Naive thymus-derived CD4-positive, alpha-beta T cell (primary cell): ENCODE data around the gene SLC37A1. TPM values are rescaled to one million over a fixed set of nuclear protein-coding genes. Genes with fewer than 3 reads are reported as not detected.

Source experiments
- ATAC-seq: fragments of 150-1000 bp; cut with Tn5 transposase; 2 replicates; pipeline ENCODE4 v1.10.0; 2021; ENCODE audit warnings: mild to moderate bottlenecking, moderate library complexity
- CTCF ChIA-PET: fragments of 350-600 bp; sonication (Branson Sonifier 250); formaldehyde crosslinking; loops from one replicate; lab custom pipeline; 2021; ENCODE audit warnings: antibody characterized with exemption; lab: Charles Lee
- POLR2A ChIA-PET: fragments of 350-600 bp; sonication (Branson Sonifier 250); formaldehyde crosslinking; loops from one replicate; lab custom pipeline; 2021; ENCODE audit warnings: antibody characterized with exemption, inconsistent platforms; lab: Charles Lee
- DNase-seq, 9 donors: peaks; one replicate each; pipeline versions ENCODE4 v3.0.0 to v3.0.0-alpha.2; 2020 to 2022; ENCODE audit warnings: mixed read lengths in 1 of 9
- H3K27ac ChIP-seq: one replicate; pipeline ENCODE4 v1.7.0; 2013; ENCODE audit warnings: mild to moderate bottlenecking, low read depth, low read length, moderate library complexity
- H3K27me3 ChIP-seq, 2 donors: one replicate each; pipeline ENCODE4 v1.7.0; 2013; ENCODE audit warnings: low read length in 2 of 2, mild to moderate bottlenecking in 2 of 2, moderate library complexity in 2 of 2; ENCODE audit not compliant: control insufficient read depth in 2 of 2, insufficient read depth in 2 of 2
- H3K36me3 ChIP-seq, 3 experiments: 1 replicate in 2 of 3; 2 replicates in 1 of 3; pipeline ENCODE4 v1.7.0; 2013; ENCODE audit warnings: low read length in 3 of 3, mild to moderate bottlenecking in 3 of 3, moderate library complexity in 1 of 3; ENCODE audit not compliant: insufficient read depth in 3 of 3, control insufficient read depth in 2 of 3
- H3K4me1 ChIP-seq, 2 donors: one replicate each; pipeline ENCODE4 v1.7.0; 2013; ENCODE audit warnings: low read length in 2 of 2, mild to moderate bottlenecking in 2 of 2, moderate library complexity in 1 of 2; ENCODE audit not compliant: control insufficient read depth in 2 of 2, insufficient read depth in 2 of 2
- H3K4me3 ChIP-seq: 2 replicates; pipeline ENCODE4 v1.7.0; 2013; ENCODE audit warnings: mild to moderate bottlenecking, low read length
- H3K9me3 ChIP-seq, 3 experiments: 1 replicate in 2 of 3; 2 replicates in 1 of 3; pipeline ENCODE4 v1.7.0; 2013; ENCODE audit warnings: low read length in 3 of 3; ENCODE audit not compliant: control insufficient read depth in 2 of 3
- H3K27ac Mint-ChIP-seq, 9 donors: one replicate each; pipeline ENCODE4 v1.8.0; 2020 to 2022; ENCODE audit warnings: mixed read lengths in 9 of 9, mild to moderate bottlenecking in 8 of 9, moderate library complexity in 5 of 9, inconsistent platforms in 2 of 9
- H3K27me3 Mint-ChIP-seq, 5 donors: one replicate each; pipeline ENCODE4 v1.8.0; 2021 to 2022; ENCODE audit warnings: mixed read lengths in 5 of 5, mild to moderate bottlenecking in 1 of 5
- H3K36me3 Mint-ChIP-seq, 5 donors: one replicate each; pipeline ENCODE4 v1.8.0; 2020 to 2022; ENCODE audit warnings: mixed read lengths in 5 of 5, mild to moderate bottlenecking in 3 of 5, inconsistent platforms in 1 of 5
- H3K4me1 Mint-ChIP-seq, 7 donors: one replicate each; pipeline ENCODE4 v1.8.0; 2020 to 2022; ENCODE audit warnings: mixed read lengths in 7 of 7, mild to moderate bottlenecking in 3 of 7, inconsistent platforms in 1 of 7
- H3K4me3 Mint-ChIP-seq, 10 donors: one replicate each; pipeline ENCODE4 v1.8.0; 2020 to 2022; ENCODE audit warnings: mild to moderate bottlenecking in 10 of 10, mixed read lengths in 10 of 10, moderate library complexity in 6 of 10, inconsistent platforms in 2 of 10
- H3K9me3 Mint-ChIP-seq, 11 donors: one replicate each; pipeline ENCODE4 v1.8.0; 2020 to 2022; ENCODE audit warnings: mixed read lengths in 11 of 11, mild to moderate bottlenecking in 4 of 11, inconsistent platforms in 1 of 11, moderate library complexity in 1 of 11
- intact Hi-C, 2 donors: fragments of 100-400 bp; cut with micrococcal nuclease; formaldehyde crosslinking; loops; one replicate each; pipeline ENCODE4 v1.15.1; 2023
- polyA plus RNA-seq, 2 donors: library from polyadenylated mRNA; unstranded; fragments of 300-500 nt; fragmentation: Illumina TruSeq; gene quantifications; one replicate each; pipeline ENCODE4 v1.2.3, GENCODE V29; 2021
- total RNA-seq, 6 experiments: library from RNA in 5 of 6; stranded (reverse) in 5 of 6; gene quantifications; 1 replicate in 5 of 6; 2 replicates in 1 of 6; pipeline ENCODE4 v1.2.3 and lab custom pipeline; 2021 to 2026

Gene SLC37A1
- total and polyA plus RNA-seq, 7 experiments from 2014 or later, result 4.4 to 23.2 (median 15.8) TPM

DNA sequence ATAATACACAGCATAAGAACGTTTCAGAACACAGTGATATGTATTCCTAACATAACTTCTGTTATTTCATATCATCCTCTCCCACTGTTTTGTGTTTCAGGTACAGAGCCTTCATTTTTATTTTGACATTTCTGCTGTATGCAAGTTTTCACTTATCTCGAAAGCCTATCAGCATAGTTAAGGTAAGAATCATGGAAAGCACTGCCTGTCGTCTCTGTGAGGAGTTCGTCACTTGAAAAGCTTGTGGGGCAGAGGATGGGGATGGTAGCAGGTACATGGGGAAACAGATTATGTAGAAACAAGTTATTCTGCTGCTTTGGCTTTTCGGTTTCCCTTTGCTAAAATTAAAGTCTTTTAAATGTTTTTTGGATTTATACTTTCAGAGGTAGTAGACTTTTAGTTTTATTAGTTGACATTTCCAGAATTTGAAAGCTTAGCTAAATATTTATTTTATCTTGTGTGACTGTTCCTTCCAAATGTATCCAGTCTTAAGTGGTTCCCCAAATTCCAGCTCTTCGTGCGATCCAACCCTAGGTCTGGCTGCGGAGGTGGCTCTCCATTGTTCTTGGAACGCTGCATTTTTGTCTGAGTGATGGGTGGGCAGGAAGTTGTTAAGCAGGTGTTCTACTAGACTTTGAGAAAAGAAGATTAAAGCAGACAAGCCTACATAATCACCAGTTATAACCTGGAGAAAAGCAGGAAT, 12.2 kb downstream of the SLC37A1 start:
- H3K4me3 Mint-ChIP-seq, result peak overlapping the region in 5 of 10 donors; percentile 10 to 37 (median 19)
- Histone ChIP-seq H3K27ac (no peak overlapping the region), H3K4me1 (peaks cover 16 to 30% of the 10 kb centered on the region in 2 donors), H3K4me3 (no peak overlapping the region), H3K27me3 (no peaks in the 10 kb centered on the region), H3K36me3 (peaks cover 0 to 23% (median 3%) of the 10 kb centered on the region in 3 experiments), H3K9me3 (no peaks in the 10 kb centered on the region)
- POLR2A ChIA-PET, result interaction anchor here (1.1 kb wide), 1 partner anchor 11 kb away, joined by 4 read pairs; no protein-coding TSS in a partner anchor
- H3K4me1 Mint-ChIP-seq, result peaks cover 37 to 65% (median 54%) of the 10 kb centered on the region in 7 donors
- no peak for ATAC-seq
- H3K27ac Mint-ChIP-seq, result peak overlapping the region in 8 of 9 donors; percentile 10 to 88 (median 54)
- no peak for DNase-seq
- intact Hi-C loops, result loop anchor here (5.0 kb wide), 4 partner anchors 64 to 379 kb away; no protein-coding TSS in a partner anchor
- H3K9me3 Mint-ChIP-seq, result peaks cover 0 to 1% (median 0%) of the 10 kb centered on the region in 11 donors
- H3K36me3 Mint-ChIP-seq, result peaks cover 6 to 36% (median 17%) of the 10 kb centered on the region in 5 donors
- H3K27me3 Mint-ChIP-seq, result no peaks in the 10 kb centered on the region
- CTCF ChIA-PET, result interaction anchor here (0.7 kb wide), 1 partner anchor 324 kb away, joined by 3 read pairs; no protein-coding TSS in a partner anchor

DNA sequence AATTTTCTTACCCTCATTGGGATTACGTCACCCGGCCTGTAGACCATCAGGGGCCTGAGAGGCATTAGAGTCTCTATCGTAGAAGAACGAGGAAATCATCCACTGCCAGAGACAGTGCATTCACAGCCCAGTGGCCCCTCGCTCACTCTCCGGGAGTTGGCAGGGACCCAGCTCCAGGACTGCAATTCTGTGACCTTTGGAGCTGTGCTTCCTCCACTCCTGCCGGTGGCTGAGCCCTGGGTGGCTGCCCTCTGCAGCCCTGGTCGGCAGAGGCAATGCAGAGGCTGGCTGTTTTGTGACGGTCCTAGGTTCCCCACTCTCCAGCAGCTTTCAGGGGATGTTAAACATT, 12.7 kb downstream of the SLC37A1 start:
- H3K36me3 ChIP-seq, result peaks cover 0 to 23% (median 3%) of the 10 kb centered on the region in 3 experiments
- peaks cover 16 to 30% of the 10 kb centered on the region in 2 donors for H3K4me1 ChIP-seq
- CTCF ChIA-PET, result no interaction called here
- no peaks in the 10 kb centered on the region for H3K27me3 ChIP-seq
- no peak overlapping the region for H3K27ac ChIP-seq
- no peaks in the 10 kb centered on the region for H3K9me3 ChIP-seq
- no peak overlapping the region for H3K4me3 ChIP-seq
- H3K9me3 Mint-ChIP-seq, result peaks cover 0 to 1% (median 0%) of the 10 kb centered on the region in 11 donors
- intact Hi-C loops, result loop anchor here (5.0 kb wide), 4 partner anchors 64 to 379 kb away; no protein-coding TSS in a partner anchor
- DNase-seq (no peak), ATAC-seq (no peak)
- no peaks in the 10 kb centered on the region for H3K27me3 Mint-ChIP-seq
- peaks cover 6 to 38% (median 16%) of the 10 kb centered on the region in 5 donors for H3K36me3 Mint-ChIP-seq
- peaks cover 37 to 65% (median 54%) of the 10 kb centered on the region in 7 donors for H3K4me1 Mint-ChIP-seq
- peak overlapping the region in 7 of 9 donors; percentile 10 to 94 (median 56) for H3K27ac Mint-ChIP-seq
- peak overlapping the region in 4 of 10 donors; percentile 10 to 37 (median 20) for H3K4me3 Mint-ChIP-seq
- POLR2A ChIA-PET, result interaction anchor here (0.8 to 2.4 kb wide), 3 partner anchors 10 to 18 kb away, joined by 3 to 13 read pairs (median 4); partner anchors contain the start of gene SLC37A1

DNA sequence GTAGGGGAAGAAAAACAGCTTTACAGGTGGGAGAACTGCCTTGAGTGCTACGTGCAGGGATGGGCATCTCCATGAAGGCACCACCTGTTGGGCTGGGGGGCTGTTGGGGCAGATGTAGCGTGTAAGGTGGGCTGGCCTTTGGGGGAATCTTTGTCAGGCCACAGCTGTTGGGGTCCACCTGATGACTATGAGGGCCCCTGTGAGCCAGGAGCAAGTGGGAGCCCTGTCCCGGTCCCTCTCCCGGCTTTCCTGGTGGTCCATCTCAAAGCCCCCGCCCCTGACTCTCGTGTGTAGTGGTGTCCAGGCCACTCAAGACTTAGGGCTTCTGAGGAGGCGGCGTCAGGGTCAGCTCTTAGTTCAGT, 13.5 kb downstream of the SLC37A1 start:
- Histone ChIP-seq H3K27me3 (no peaks in the 10 kb centered on the region), H3K4me3 (peak overlapping the region; percentile 46), H3K27ac (peak overlapping the region; percentile 68), H3K9me3 (no peaks in the 10 kb centered on the region), H3K36me3 (peaks cover 0 to 16% (median 3%) of the 10 kb centered on the region in 3 experiments), H3K4me1 (peaks cover 16 to 30% of the 10 kb centered on the region in 2 donors)
- CTCF ChIA-PET, result interaction anchor here (1.1 kb wide), 1 partner anchor 10 kb away, joined by 4 read pairs; no protein-coding TSS in a partner anchor
- H3K9me3 Mint-ChIP-seq, result peaks cover 0 to 1% (median 0%) of the 10 kb centered on the region in 11 donors
- peak overlapping the region; percentile 32 to 97 (median 95) for H3K27ac Mint-ChIP-seq
- POLR2A ChIA-PET, result interaction anchor here (0.7 to 2.4 kb wide), 6 partner anchors 9 to 66 kb away, joined by 3 to 13 read pairs (median 4); partner anchors contain the start of gene SLC37A1
- intact Hi-C loops, result loop anchor here (1.0 to 5.0 kb wide), 8 partner anchors 13 to 380 kb away; partner anchors contain the start of genes RSPH1 (in 2 of the 2) and SLC37A1 (in 1 of the 2)
- ATAC-seq (no peak), DNase-seq (no peak)
- peak overlapping the region; percentile 7 to 89 (median 70) for H3K4me3 Mint-ChIP-seq
- H3K36me3 Mint-ChIP-seq, result peaks cover 2 to 36% (median 13%) of the 10 kb centered on the region in 5 donors
- H3K27me3 Mint-ChIP-seq, result no peaks in the 10 kb centered on the region
- peaks cover 37 to 61% (median 54%) of the 10 kb centered on the region in 7 donors for H3K4me1 Mint-ChIP-seq

DNA sequence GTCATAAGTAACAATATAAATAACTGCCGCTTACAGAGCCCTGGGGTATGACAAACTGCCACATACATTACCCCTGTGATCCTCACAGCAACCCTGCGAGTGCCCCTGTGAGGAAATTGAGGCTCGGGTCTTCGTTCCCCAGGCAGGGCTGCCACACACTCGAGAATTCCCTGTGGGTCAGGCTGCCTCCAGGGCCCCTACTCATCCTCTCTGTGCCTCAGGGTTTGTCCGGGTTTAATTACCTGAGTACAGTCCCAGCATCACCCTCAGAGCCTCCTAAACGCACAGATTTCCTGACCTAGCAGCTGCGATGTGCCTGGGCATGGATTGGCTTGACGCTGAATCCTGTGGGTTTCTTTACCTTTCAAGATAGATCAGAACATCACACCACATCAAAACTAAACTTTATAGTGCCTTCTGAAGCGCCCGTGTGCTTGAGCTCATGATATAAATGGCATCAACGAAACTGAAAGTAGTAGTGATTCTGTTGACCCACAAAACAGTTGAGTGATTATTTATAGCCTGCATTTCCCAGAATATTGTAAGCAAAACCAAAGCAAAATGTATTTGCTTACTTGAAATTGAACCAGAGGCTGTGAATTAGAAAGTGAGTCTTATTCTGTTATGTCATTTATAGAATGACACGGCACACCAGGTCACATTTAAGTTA, 14.0 kb downstream of the SLC37A1 start:
- CTCF ChIA-PET, result interaction anchor here (1.1 kb wide), 1 partner anchor 9 kb away, joined by 4 read pairs; no protein-coding TSS in a partner anchor
- peak overlapping the region; percentile 68 for H3K27ac ChIP-seq
- POLR2A ChIA-PET, result interaction anchor here (0.7 to 2.4 kb wide), 6 partner anchors 9 to 124 kb away, joined by 3 to 13 read pairs (median 4); partner anchors contain the start of genes SLC37A1 and UBASH3A
- H3K9me3 ChIP-seq, result no peaks in the 10 kb centered on the region
- peak overlapping the region; percentile 69 to 89 (median 83) for H3K4me3 Mint-ChIP-seq
- H3K4me1 ChIP-seq, result peaks cover 16 to 30% of the 10 kb centered on the region in 2 donors
- intact Hi-C loops, result loop anchor here (1.0 to 5.0 kb wide), 9 partner anchors 13 to 380 kb away; partner anchors contain the start of genes RSPH1 (in 2 of the 2) and SLC37A1 (in 1 of the 2)
- peak overlapping the region; percentile 46 for H3K4me3 ChIP-seq
- ATAC-seq (peak; percentile 91), DNase-seq (peak; percentile 17 to 87 (median 81))
- no peaks in the 10 kb centered on the region for H3K27me3 ChIP-seq
- peaks cover 0 to 35% (median 10%) of the 10 kb centered on the region in 5 donors for H3K36me3 Mint-ChIP-seq
- H3K9me3 Mint-ChIP-seq, result peaks cover 0 to 1% (median 0%) of the 10 kb centered on the region in 11 donors
- no peaks in the 10 kb centered on the region for H3K27me3 Mint-ChIP-seq
- H3K27ac Mint-ChIP-seq, result peak overlapping the region; percentile 81 to 97 (median 95)
- peaks cover 0 to 14% (median 3%) of the 10 kb centered on the region in 3 experiments for H3K36me3 ChIP-seq
- H3K4me1 Mint-ChIP-seq, result peaks cover 40 to 62% (median 54%) of the 10 kb centered on the region in 7 donors

DNA sequence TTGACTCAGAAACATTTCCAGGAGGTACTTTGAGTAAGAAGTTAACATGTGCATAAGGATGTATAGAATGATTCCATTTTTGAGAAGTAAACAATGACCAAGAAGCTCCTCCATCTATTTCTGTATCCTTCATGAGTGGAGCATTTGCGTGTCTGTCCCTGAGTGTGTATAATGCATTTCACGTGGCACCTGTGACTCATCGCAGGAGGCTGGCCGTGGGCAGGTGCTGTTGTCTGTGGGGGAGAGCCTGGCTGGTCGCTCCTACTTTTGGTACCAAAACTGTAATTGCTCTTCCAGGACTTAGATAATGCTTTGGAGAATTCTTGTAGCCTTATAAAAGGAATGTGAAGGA, 16.5 kb downstream of the SLC37A1 start:
- no peak overlapping the region for H3K4me3 ChIP-seq
- Mint-ChIP-seq H3K9me3 (no peaks in the 10 kb centered on the region), H3K27me3 (no peaks in the 10 kb centered on the region), H3K27ac (peak overlapping the region in 4 of 9 donors; percentile 34 to 88 (median 71)), H3K4me3 (peak overlapping the region in 2 of 10 donors; percentile 12 to 41), H3K4me1 (peaks cover 36 to 57% (median 48%) of the 10 kb centered on the region in 7 donors), H3K36me3 (peaks cover 0 to 32% (median 11%) of the 10 kb centered on the region in 5 donors)
- H3K27ac ChIP-seq, result no peak overlapping the region
- intact Hi-C loops, result no loop called here
- DNase-seq (no peak), ATAC-seq (no peak)
- peaks cover 16 to 23% of the 10 kb centered on the region in 2 donors for H3K4me1 ChIP-seq
- peaks cover 0 to 5% (median 3%) of the 10 kb centered on the region in 3 experiments for H3K36me3 ChIP-seq
- CTCF ChIA-PET, result no interaction called here
- no peaks in the 10 kb centered on the region for H3K9me3 ChIP-seq
- H3K27me3 ChIP-seq, result no peaks in the 10 kb centered on the region
- POLR2A ChIA-PET, result interaction anchor here (1.2 kb wide), 1 partner anchor 21 kb away, joined by 4 read pairs; no protein-coding TSS in a partner anchor

DNA sequence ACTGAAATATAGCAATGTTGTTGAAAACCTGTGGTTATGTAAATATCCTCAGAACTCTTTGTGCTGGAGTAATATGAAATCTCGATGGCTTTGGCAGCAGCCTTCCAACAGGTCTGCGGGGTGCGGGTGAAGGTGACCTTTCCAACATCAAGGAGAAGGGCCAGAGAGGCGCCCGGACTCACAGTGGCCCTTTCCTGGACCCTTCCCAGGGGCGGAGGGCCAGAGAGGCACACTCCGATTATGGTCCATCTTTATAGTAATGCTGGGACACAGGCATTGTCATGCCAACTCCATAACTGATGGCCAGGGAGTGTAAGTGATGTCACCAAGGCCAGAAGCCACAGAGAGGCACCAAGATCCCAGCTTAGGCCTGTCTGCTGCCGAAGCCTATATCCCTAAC, 18.1 kb downstream of the SLC37A1 start:
- Mint-ChIP-seq H3K36me3 (peaks cover 0 to 26% (median 16%) of the 10 kb centered on the region in 5 donors), H3K4me1 (peaks cover 23 to 43% (median 33%) of the 10 kb centered on the region in 7 donors), H3K4me3 (no peak overlapping the region), H3K27me3 (no peaks in the 10 kb centered on the region), H3K9me3 (no peaks in the 10 kb centered on the region), H3K27ac (no peak overlapping the region)
- POLR2A ChIA-PET, result no interaction called here
- Histone ChIP-seq H3K9me3 (no peaks in the 10 kb centered on the region), H3K27me3 (no peaks in the 10 kb centered on the region), H3K27ac (no peak overlapping the region), H3K4me3 (no peak overlapping the region), H3K4me1 (peaks cover 16 to 21% of the 10 kb centered on the region in 2 donors), H3K36me3 (peaks cover 0 to 17% (median 0%) of the 10 kb centered on the region in 3 experiments)
- DNase-seq (no peak), ATAC-seq (no peak)
- CTCF ChIA-PET, result no interaction called here
- intact Hi-C loops, result no loop called here
